Activated CD8-positive, alpha-beta memory T cell treated with anti-CD3 and anti-CD28 coated beads for 48 hours (primary cell): Measurements from ENCODE around the gene STAP2.

ENCODE experiments used
- DNase-seq, 3 experiments: peaks; one replicate each; pipeline ENCODE4 v3.0.0-alpha.2; 2020; ENCODE audit warnings: low read depth in 2 of 3, low spot score in 2 of 3

The STAP2 gene, protein sequence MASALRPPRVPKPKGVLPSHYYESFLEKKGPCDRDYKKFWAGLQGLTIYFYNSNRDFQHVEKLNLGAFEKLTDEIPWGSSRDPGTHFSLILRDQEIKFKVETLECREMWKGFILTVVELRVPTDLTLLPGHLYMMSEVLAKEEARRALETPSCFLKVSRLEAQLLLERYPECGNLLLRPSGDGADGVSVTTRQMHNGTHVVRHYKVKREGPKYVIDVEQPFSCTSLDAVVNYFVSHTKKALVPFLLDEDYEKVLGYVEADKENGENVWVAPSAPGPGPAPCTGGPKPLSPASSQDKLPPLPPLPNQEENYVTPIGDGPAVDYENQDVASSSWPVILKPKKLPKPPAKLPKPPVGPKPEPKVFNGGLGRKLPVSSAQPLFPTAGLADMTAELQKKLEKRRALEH

DNA sequence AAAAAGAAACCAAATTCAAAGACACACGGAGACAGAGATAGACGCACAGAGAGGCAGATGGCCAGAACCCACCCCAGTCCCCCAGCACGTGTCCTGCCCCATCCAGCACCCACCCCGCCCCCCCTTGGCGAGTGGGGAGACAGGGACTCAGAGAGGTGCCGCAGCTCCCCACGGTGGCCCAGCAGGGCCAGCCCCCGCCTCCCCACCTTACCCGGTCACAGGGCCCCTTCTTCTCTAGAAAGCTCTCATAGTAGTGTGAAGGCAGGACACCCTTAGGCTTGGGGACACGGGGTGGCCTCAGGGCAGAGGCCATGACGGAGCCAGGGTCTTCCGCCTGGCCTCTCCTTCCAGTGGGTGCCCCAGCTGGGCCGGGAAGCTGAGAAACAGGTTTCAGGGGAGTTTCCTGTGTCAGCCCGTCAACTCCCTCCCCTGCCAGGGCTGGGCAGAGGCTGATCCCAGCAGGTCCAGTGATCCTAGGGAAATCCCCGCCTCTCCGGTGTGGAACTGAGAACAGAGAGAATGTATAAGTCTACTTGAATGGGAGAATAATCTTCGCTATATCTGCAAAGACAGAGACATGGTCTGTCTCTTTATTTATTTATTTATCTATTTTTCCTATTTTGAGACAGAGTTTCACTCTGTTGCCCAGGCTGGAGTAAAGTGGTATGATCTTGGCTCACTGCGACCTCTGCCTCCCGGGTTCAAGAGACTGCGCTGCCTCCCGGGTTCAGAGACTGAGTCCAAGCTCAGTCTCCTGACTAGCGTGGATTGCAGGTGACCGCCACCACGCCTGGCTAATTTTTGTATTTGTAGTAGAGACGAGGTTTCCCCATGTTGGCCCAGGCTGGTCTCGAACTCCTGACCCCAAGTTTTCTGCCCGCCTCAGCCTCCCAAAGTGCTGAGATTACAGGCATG is at the start of gene STAP2:
STAP2 (minus strand) TSS at position 387 of the 915 bp plus-strand sequence; CDS start at position 313, 74 bp downstream.
- DNase-seq: no peak

DNA sequence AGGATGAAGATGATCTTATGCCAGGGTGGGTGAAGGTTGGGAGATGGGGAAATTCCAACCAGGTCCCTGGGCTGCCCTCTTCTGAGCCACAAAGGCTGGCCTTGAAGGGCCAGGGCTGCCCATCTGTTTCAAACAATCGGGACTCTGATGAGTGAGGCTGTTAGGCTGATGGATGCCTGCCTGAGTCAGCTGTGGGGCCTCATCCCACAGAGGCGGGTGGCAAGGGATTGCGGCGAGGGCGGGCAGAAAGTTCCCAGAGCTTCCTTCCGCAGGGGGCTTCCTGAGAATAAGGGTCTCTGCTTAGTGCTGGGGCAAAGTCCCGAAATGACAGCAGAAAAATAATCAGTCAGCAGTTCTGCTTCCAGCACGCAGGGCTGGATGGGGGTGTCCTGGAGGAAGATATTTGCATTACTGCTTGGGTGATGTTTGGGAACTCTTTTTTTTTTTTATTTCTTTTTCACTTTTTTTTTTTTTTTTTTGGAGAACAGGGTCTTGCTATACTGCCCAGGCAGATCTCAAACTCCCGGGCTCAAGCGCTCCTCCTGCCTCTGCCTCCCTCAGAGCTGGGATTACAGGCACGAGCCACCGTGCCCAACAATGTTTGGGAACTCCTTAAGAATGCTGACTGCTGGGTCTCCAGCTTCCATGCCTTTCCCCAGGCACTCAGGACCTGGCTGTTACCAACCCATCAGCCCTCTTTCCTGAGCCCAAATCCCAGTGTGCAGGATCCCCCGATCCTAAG is 47.6 kb upstream of the STAP2 start:
- DNase-seq: no peak

DNA sequence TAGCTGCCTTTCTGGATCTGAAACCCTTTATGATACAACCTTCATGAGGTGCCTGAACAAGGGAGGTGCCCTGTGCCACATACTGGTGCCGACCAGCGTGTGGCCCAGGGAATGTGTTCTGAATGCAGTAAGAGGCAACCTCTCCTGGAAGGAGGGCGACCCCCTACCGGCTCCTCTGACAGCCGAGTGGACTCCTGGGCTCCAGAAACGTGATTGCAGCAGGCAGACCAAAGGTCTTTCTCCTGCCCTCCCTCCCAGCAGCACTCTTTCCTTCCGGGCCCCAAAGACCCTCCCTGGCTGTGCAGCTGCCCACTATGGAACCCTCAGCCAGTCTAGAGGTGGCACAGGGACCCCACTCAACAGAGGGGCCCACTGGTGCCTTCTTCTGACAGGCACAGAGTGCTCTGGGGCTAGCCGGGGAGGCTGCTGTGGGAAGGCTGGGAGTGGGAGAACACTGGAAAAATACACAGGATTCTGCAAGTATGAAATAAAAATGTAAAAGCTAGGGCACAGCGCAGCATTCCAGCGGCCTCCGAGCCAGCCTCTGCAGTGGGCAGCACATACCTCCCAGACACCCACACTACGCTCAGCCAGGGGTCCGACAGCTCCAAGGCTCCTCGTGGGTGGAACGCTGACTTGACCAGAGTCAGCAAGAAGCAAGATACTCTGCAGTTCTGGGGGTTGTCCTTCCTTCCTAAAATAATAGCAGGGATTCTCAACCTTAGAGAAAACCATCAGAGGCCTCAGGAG is 46.8 kb upstream of the STAP2 start:
- no peak for DNase-seq

DNA sequence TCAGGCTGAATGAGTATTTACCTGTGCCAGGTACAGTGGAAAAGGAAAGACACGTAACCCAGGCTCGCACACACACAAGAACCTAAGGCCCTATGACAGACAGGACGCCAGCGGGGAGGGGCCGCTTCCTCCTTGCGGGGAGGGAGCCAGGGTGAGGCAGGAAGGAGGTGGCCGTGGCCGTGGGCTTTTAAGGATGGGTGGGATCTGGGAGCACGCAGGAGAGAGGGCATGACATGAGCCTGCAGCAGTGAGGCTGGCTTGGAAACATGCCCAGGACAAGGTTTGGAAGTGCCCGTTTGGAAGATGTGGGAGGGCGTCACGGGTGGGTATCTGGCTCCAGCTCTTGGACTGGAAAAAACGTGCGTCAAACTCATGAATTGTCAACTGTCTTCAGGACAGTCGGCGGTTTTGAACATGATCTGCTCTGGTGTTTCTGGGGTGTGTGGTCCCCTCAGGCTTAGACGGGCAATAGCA is 41.7 kb upstream of the STAP2 start:
- no peak for DNase-seq

DNA sequence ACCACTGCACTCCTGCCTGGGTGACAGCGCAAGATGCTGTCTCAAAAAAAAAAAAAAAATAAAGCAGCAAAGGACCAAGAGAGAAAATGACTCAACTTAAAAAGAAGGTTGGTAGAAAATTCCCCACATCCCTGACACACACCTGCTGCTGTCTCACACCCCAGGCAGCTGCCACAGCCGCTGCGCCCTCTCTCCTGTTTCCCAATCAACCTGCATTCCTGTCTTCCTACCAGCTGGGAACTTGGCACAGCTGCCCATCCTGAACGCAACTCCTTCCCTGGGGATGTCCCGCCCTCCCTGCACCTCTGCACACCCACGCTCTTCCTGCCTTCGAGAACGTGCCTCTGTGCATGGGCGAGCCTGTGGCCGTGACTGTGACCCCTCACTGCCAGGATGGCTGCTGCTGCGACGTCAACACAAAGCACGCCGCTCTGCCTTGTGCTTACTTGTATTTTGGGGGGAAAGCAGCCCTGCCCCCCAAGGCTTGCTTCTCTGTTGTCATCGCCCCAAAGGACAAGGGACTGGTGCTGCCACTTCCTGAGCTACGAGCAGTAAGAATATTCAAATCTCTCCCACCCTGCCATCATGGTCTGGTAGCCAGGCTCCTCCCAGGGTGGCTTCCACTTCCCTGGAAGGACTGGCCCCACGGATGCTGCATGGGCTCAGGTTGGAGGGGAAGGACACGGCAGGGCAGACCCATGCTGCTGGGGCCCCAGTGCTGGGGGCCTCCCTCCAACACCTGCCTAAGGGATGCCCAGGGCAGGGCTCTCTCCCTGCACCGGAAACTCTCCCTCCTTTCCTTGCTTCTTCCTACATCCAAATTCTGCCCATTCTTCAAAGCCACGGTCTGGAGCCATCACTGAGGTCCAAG is 41.0 kb upstream of the STAP2 start:
- no peak for DNase-seq

DNA sequence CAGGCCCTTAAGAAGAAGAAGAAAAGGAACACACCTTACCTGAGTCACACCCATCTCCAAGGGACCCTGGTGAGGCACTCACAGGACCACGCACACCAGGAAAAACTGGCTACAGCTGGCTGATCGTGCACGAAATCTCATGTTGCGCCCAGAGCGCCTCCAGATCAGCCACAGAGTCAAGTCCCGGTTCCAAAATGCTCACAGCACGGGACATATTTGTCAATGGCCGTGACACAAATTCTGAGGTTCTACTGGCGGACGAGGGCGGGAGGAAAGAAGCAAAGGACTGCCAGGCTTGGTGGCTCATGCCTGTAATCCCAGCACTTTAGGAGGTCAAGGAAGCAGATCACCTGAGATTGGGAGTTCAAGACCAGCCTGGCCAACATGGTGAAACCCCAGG is 40.3 kb upstream of the STAP2 start:
- DNase-seq: no peak

DNA sequence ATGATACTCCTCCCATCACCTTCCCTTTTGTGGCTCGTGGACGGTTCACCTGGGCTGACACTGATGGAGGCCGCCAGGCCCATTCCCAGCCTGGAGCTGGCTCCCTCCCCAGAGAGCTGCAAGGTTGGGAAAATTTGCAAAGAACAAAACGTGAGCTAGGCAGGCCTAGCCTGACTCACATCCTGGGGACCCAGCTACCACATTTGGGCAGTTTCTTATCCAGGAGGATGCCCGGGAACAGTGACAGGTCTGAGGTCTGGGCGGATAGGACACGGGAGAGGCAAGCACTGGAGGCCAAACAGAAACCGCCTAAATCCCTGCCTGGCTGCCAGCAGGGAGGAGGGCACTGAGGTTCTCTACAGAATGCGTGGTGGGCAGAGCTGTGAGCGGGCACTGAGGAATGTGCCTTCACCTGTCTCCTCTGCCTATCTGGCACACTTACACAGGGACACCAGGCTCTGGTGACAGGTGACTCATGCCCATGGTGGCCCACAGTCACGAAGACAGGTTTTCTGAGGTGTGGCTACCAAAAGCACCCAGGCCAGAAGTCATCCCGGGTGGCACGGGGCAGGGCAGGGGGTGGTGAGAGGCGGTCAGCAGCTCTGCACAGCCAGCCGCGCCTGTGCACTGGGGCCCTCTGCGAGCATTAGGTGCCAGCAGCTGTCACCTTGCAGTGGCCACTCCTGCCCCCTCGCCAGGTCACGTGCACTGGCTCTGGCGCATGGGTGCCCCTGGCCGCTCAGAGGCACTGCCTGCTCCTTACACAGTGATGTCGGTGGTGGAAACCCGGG is 38.6 kb upstream of the STAP2 start:
- DNase-seq: no peak

DNA sequence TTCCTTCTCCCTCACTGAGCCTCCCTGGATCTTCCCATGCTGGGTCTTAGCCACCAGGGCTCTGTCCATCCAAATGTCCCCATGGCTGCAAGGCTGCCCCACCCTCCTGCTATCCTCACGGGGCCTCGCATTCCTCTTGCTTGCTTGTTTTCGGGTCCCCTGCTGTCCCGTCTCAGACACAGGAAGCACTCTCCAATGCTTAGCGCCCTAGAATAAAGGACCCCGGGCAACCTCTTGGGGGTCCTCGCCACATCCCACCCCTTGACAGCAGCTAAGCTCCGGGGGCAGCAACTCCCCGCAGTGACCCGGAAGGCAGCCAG is 38.0 kb upstream of the STAP2 start:
- no peak for DNase-seq

DNA sequence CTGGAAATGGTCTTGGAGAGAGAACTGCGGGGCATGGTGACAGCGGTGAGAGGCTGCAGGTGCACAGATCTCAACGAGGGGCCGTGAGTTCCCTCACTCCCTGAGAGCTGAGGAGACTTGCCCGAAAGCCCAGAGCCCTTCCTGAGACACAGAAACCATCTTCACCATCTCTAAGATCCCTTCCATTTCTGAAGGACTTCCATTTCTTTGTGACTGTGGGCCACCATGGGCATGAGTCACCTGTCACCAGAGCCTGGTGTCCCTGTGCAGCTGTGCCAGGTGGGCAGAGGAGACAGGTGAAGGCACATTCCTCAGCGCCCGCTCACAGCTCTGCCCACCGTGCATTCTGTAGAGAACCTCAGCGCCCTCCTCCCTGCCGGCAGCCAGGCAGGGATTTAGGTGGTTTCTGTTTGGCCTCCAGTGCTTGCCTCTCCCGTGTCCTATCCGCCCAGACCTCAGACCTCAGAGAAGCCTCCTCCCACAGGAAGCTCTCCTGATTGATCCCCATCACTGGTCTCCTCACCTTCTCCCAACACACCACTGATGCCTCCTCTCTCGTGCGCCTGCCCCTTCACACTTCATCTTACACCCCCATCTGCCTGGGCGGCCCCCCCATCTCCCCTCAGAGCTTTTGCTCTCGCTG is 37.5 kb upstream of the STAP2 start:
- DNase-seq: no peak

DNA sequence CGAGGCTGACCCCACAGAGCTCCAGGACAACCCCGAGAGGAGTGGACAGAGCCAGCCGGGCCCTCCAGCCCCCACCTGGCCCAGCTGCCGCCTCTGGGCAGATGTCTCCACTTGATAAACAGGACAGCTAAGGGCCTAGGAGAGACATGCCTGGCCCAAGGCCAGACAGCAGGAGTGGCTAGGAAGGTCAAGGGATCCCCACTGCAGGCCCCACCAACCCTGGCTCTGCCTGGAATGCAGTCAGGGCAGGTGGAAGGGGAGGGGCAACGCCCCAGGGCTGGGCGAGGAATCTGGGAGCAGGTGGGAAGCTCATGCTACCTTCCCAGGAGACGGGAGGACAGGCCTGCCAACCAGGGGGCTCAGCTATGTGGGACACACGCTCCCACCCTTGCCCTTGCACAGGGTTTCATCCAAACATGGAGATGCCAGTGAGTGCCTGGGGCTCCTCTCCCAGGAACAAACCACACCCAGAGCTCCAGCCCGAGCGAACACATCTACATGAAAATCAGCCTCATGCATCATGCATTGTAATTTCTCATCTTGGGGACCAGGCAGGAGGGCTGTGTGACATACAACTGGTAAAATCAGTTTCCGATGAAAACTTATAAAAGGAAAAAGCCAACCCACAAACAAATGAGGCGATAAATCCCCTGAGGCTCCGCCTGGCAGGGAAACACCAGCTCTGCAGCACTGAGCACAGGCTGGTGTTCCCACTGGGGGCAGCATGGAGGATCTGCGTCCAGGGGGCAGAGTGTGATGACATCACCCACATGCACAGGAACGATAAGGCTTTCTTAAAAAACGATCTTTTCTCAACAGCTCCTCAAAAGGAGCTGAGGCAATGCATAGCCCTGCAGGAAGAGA is 36.8 kb upstream of the STAP2 start:
- no peak for DNase-seq

DNA sequence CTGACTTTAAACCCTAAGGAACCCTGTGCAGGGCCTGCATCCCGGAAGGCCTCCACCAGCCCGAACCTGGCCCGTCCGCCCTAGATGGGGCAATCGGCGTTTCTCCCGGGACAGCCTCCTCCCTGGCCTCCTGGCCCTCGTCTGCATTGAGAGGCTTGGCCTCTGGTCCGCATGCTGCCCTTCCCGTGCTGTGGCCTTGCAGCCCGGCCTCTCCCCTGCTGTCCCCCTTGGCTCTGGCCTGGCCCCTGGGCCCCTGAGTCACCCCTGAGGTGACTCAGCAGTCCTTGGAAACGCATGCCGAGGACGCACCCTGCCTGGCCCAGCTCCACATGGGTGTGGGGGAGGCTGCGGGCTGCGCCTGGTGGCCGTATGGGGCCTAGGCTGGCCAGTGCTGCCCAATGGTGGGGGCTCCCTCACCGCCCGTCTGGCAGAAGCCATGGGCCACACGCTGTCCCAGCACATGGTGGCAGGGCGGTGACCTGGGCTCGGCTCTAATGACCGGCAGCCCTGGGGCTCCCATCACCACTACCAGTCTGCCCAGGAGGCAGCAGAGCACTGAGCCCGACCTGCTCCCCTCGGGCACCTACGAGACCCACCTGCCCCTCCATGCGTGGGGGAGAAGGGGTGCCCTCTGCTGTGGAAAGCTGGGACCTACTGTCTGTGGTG is 36.0 kb upstream of the STAP2 start:
- DNase-seq: no peak

DNA sequence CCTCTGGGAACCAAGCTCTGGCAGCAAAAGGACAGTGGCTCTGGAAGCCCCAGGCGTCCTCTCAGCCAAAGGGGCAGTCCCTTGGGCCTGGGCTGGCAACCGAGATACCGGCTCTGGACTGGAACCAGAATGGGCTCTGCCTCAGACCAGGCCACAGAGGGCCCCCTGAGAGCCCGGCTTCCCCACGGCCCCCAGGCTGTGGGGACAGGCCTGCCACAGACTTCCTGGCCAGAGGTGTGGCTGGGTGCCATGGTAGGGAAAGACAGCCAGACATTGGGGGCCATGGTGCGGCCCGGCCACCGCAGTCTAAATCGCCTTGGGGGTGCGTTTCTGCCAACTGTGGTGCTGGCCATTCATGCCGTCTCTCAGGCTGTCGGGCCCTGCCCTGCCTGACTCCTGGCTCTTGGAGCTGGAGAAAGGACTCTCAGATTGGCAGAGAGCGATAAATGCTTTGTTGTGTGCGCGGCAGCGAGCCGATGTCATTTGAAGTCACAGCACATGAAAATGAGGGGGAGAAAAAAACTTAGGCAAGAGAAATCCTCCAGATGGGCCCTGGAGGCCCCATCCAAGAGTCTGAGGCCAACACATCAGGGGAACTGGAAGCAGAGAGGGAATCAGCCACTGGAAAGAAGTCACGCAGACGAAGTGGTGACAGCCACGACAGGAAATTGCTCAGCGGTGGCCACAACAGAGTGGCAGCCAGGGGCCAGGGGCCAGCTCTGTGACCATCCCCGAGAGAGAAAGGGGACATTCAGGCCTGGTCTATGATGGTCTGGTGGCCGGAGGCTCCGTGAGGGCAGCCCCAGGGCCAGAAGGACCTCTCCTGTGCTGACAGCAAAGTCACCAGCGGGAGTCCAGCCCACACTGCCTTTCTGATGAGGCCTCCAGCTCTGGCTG is 35.2 kb upstream of the STAP2 start:
- no peak for DNase-seq

DNA sequence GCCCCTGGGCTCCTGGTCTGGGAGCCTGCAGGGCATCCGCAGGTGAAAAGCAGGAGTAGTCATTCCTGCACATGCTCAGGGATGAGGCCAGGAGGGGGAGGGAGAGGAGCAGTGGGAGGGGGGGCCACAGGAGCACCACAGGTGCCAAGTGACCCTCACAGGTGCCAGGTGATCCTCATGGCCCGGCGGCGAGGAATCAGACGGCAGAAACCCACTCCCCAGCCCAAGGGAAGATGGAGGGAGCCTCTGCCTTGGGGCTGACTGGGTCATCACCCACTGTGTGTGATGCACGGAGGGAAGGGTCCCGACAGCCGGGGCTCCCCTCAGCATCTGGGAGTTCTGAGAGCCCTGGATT is 34.4 kb upstream of the STAP2 start:
- no peak for DNase-seq

DNA sequence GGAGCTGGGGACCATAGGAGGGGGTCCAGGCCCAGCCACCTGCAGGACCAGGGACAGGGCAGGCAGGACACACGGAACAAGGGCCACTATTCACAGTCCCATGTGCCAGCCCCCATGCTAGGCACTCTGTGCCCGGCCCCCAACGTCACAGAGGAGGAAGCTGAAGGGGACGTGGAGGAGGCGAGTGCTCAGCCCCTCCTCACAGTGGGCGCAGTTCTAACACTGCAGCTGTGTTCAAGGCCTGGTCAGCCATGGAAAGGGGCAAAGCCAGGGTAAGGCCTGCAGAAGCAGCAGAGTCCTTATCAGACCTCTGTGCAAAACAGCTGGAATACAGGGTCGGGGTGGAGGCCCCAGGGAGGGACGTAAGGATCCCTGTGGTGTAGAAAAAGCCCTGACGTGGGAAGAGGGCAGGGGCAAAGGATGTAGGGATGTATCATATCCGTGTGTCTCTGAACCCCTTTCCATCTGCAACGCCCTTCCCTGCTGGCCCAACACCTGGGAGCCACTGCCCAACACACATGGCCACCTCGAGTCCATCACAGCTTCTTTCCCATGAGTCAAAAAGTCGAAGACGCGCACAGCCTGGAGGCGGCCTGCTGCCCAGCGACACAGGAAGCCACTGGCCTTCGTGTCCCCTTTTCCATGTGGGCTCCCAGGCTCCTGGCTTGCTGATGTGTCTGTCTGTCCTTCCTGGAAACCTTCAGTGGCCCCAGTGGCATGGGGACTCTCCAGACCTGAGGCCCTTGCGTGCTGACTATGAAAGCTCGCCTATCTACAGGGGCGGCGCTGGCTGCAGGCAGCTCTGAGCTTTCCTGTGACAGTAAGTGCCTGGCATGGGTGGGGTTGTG is 33.8 kb upstream of the STAP2 start:
- DNase-seq: no peak
